Neural progenitor cell (in vitro differentiated cells): ENCODE results near the gene LRRC28.

ENCODE experiments used
- EZH2 ChIP-seq: fragments of 200-600 bp; sonication (generic); IDR thresholded peaks from 2 replicates; pipeline ENCODE4 v1.6.1; 2017; ENCODE audit warnings: antibody characterized with exemption, mild to moderate bottlenecking, moderate library complexity
- EZH2phosphoT487 ChIP-seq: fragments of 200-600 bp; sonication (generic); IDR thresholded peaks from 2 replicates; pipeline ENCODE4 v1.6.1; 2017; ENCODE audit warnings: antibody characterized with exemption
- TF ChIP-seq, protein P1 (sequence below): fragments of 200-600 bp; sonication (generic); IDR thresholded peaks from 2 replicates; pipeline ENCODE4 v1.5.1; 2017; ENCODE audit warnings: antibody characterized with exemption, mild to moderate bottlenecking

DNA sequence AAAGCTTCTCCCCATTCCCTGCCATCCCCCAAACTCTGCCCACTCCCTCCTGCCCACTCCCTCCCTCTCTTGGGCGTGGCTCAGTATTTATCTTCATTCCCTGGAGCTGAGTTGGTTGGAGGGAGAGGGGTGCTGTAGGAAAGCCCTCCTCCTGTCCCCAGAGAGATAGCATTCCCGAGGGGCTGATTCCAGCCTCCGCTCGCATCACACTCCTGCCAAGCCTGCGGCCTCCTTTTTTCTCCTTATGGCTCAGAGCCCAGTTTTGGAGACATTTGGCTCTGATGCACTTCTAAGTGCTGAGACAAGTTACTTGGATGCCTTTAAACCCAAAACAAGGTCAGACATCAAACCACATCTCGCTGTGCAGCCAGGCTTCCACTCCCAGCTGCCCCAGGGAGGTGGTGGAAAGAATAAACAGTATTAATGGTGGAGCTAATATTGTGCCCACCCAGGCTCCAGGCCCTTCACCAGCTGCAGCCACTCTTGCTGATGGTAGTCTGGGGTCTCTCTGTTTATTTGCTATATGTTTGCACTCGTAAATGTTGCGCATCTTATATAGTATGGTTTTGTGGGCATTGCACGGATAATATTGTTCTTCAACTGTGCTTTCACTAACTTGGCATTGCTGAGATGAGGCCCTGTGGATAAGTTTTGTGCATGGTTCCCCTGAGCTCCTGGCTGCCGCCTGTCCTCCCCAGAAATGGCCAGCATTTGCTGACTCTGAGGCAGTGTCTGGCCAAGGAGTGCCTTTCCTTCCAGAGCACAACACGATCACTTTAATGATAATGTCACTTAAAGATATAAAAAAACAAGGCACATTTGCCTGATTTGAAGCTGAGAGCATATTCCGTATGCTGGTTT is 157.2 kb downstream of the LRRC28 start:
- TF ChIP-seq, protein P1, sequence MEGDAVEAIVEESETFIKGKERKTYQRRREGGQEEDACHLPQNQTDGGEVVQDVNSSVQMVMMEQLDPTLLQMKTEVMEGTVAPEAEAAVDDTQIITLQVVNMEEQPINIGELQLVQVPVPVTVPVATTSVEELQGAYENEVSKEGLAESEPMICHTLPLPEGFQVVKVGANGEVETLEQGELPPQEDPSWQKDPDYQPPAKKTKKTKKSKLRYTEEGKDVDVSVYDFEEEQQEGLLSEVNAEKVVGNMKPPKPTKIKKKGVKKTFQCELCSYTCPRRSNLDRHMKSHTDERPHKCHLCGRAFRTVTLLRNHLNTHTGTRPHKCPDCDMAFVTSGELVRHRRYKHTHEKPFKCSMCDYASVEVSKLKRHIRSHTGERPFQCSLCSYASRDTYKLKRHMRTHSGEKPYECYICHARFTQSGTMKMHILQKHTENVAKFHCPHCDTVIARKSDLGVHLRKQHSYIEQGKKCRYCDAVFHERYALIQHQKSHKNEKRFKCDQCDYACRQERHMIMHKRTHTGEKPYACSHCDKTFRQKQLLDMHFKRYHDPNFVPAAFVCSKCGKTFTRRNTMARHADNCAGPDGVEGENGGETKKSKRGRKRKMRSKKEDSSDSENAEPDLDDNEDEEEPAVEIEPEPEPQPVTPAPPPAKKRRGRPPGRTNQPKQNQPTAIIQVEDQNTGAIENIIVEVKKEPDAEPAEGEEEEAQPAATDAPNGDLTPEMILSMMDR = no peak
- TF ChIP-seq EZH2 (no peak), EZH2phosphoT487 (no peak)
